ENCODE data around the gene PCDHA9. TPM values are rescaled to one million over a fixed set of nuclear protein-coding genes. Genes with fewer than 3 reads are reported as not detected.
"Not testable (repeated sequence)": the region's sequence is repeated elsewhere in the genome, so short reads cannot be mapped to it uniquely, and the experiment has no call there.

The PCDHA9 gene
- total RNA-seq, 1 donor from 2014 or later: under 0.01 TPM

GRCh38 chr5:140828362-140828737, 19.8 kb upstream of the PCDHA9 start:
- TF ChIP-seq CTCF (IDR thresholded peaks at IDR 0.05; ENCODE audit: insufficient read depth, low read length, poor library complexity, severe bottlenecking): no peak
- Histone ChIP-seq H3K36me3 (ENCODE audit: control insufficient read depth, insufficient read depth, low read length) (no peaks in the 10 kb centered on the region), H3K27me3 (ENCODE audit: control insufficient read depth, insufficient read depth, low read length) (no peaks in the 10 kb centered on the region), H3K4me3 (ENCODE audit: low read depth, low read length) (no peak overlapping the region)
- DNase-seq (ENCODE audit: low read depth): no peak

- not testable (repeated sequence) for H3K36me3 ChIP-seq (ENCODE audit: control insufficient read depth, insufficient read depth, low read length)
Observed at GRCh38 chr5:140829511-140830501, 18.4 kb upstream of the PCDHA9 start.

GRCh38 chr5:140833993-140834392, 14.2 kb upstream of the PCDHA9 start, which contains the start of gene PCDHA7:
PCDHA7 (plus strand) TSS chr5:140834269; CDS start chr5:140834384, 115 bp downstream.
- TF ChIP-seq CTCF (IDR thresholded peaks at IDR 0.05; ENCODE audit: insufficient read depth, low read length, poor library complexity, severe bottlenecking): no peak
- no peak within 1 kb of the TSS for H3K4me3 ChIP-seq (ENCODE audit: low read depth, low read length)
- no peaks in the 10 kb centered on the region for H3K36me3 ChIP-seq (ENCODE audit: control insufficient read depth, insufficient read depth, low read length)
- no peak for DNase-seq (ENCODE audit: low read depth)
- no peaks in the 10 kb centered on the region for H3K27me3 ChIP-seq (ENCODE audit: control insufficient read depth, insufficient read depth, low read length)

More at GRCh38 chr5:140829511-140830501, 18.4 kb upstream of the PCDHA9 start:
- not testable (repeated sequence) for H3K27me3 ChIP-seq (ENCODE audit: control insufficient read depth, insufficient read depth, low read length); H3K4me3 ChIP-seq (ENCODE audit: low read depth, low read length); DNase-seq (ENCODE audit: low read depth)

- DNase-seq (ENCODE audit: low read depth); H3K27me3 ChIP-seq (ENCODE audit: control insufficient read depth, insufficient read depth, low read length); H3K36me3 ChIP-seq (ENCODE audit: control insufficient read depth, insufficient read depth, low read length); H3K4me3 ChIP-seq (ENCODE audit: low read depth, low read length): not testable (repeated sequence)
Observed at GRCh38 chr5:140834439-140835008, 13.7 kb upstream of the PCDHA9 start.

- H3K4me3 ChIP-seq (ENCODE audit: low read depth, low read length): no peak overlapping the region
- H3K36me3 ChIP-seq (ENCODE audit: control insufficient read depth, insufficient read depth, low read length): no peaks in the 10 kb centered on the region
- no peak for TF ChIP-seq CTCF (IDR thresholded peaks at IDR 0.05; ENCODE audit: insufficient read depth, low read length, poor library complexity, severe bottlenecking)
- no peaks in the 10 kb centered on the region for H3K27me3 ChIP-seq (ENCODE audit: control insufficient read depth, insufficient read depth, low read length)
- no peak for DNase-seq (ENCODE audit: low read depth)
Observed at GRCh38 chr5:140835622-140836510, 12.3 kb upstream of the PCDHA9 start.

- Histone ChIP-seq H3K27me3 (ENCODE audit: control insufficient read depth, insufficient read depth, low read length) (no peaks in the 10 kb centered on the region), H3K36me3 (ENCODE audit: control insufficient read depth, insufficient read depth, low read length) (no peaks in the 10 kb centered on the region), H3K4me3 (ENCODE audit: low read depth, low read length) (no peak within 1 kb of the TSS)
- DNase-seq (ENCODE audit: low read depth): no peak
- peak; percentile 15 for TF ChIP-seq CTCF (IDR thresholded peaks at IDR 0.05; ENCODE audit: insufficient read depth, low read length, poor library complexity, severe bottlenecking)
Observed at GRCh38 chr5:140840978-140841962, 6.9 kb upstream of the PCDHA9 start, which contains the start of gene PCDHA8. PCDHA8 (plus strand) TSS chr5:140841187; CDS start chr5:140841322, 135 bp downstream.

All from kidney epithelial cell (primary cell).